Tibial nerve (tissue), 4 donors: ENCODE data around the gene IGFL2. TPM values are rescaled to one million over a fixed set of nuclear protein-coding genes. Genes with fewer than 3 reads are reported as not detected.

ENCODE experiments used
- DNase-seq, 2 donors: peaks; one replicate each; pipeline ENCODE4 v3.0.0-alpha.2; 2019; ENCODE audit warnings: low spot score in 2 of 2
- H3K27ac ChIP-seq, 4 donors: fragments of 200-600 bp; sonication (generic) in 3 of 4; one replicate each; pipeline ENCODE4 v1.5.1; 2017 to 2019; ENCODE audit warnings: mild to moderate bottlenecking in 1 of 4
- H3K27me3 ChIP-seq, 2 donors: fragments of 200-600 bp; sonication (generic) in 1 of 2; one replicate each; pipeline versions ENCODE4 v1.5.1 to v1.6.0; 2017 to 2019
- H3K36me3 ChIP-seq, 3 donors: fragments of 200-600 bp; sonication (generic); one replicate each; pipeline ENCODE4 v1.5.1; 2018 to 2019
- H3K4me1 ChIP-seq, 4 donors: fragments of 200-600 bp; sonication (generic) in 3 of 4; one replicate each; pipeline ENCODE4 v1.5.1; 2017 to 2019
- H3K4me3 ChIP-seq, 4 donors: fragments of 200-600 bp; sonication (generic) in 3 of 4; one replicate each; pipeline ENCODE4 v1.5.1; 2017 to 2019; ENCODE audit warnings: mild to moderate bottlenecking in 1 of 4, moderate library complexity in 1 of 4
- H3K9me3 ChIP-seq, 4 donors: fragments of 200-600 bp; sonication (generic) in 3 of 4; one replicate each; pipeline ENCODE4 v1.5.1; 2017 to 2019
- CTCF ChIP-seq, 5 experiments: fragments of 200-600 bp in 3 of 5; fragments of 450-650 bp in 2 of 5; sonication (generic) in 3 of 5; IDR thresholded peaks; one replicate each; pipeline ENCODE4 v1.5.1; 2016 to 2019; ENCODE audit warnings: antibody characterized with exemption in 5 of 5, mild to moderate bottlenecking in 3 of 5, moderate library complexity in 2 of 5
- EP300 ChIP-seq, 2 donors: sonication (generic); formaldehyde crosslinking; IDR thresholded peaks; one replicate each; pipeline ENCODE4 v1.6.1; 2017; ENCODE audit warnings: antibody characterized with exemption in 2 of 2, mild to moderate bottlenecking in 1 of 2
- POLR2A ChIP-seq, 2 donors: fragments of 450-650 bp; IDR thresholded peaks; one replicate each; pipeline ENCODE4 v1.6.1; 2017; ENCODE audit warnings: antibody characterized with exemption in 2 of 2, mild to moderate bottlenecking in 2 of 2, moderate library complexity in 2 of 2
- WGBS, 2 donors: methylation state at CpG; one replicate each; pipeline ENCODE4 v1.1.5; 2018; 5-methylcytosine and 5-hydroxymethylcytosine counted together
- total RNA-seq, 4 donors: library from RNA; depleted of rRNA; stranded (reverse); fragments of >200 nt; gene quantifications; one replicate each; pipeline ENCODE4 v1.1.0, GENCODE V29; 2016

Gene IGFL2
- total RNA-seq, 4 donors from 2014 or later: 1.0 TPM; not detected in 3

DNA sequence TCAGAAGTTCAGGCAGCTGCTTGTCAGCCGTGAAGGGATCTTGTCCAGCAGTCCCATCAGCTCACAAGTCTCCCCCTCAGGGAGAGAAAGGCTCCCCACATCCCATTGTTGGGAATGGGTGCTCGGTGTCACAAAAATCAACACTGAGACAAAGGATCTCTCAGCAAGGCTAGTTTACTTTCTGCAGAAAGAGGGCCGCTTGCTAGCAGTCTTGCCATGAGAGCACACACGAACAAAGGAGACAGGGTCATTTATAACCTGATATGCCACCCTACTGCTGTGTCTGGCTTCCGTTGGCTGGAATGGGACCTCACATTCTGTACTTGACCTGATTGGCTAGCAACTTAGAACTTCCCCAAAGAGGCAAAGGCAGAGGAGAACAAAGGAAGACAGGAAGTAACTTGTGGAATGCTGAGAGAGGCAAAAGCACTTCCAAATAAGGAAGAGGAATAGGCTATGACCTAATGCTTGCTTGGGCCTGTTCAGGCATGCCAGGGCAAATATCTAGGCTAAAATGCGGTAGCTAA, 14.9 kb upstream of the IGFL2 start:
- H3K36me3 ChIP-seq: no peaks in the 10 kb centered on the region
- TF ChIP-seq POLR2A (IDR thresholded peaks at IDR 0.05) (peak in 1 of 2 donors; percentile 34), CTCF (IDR thresholded peaks at IDR 0.05) (no peak), EP300 (IDR thresholded peaks at IDR 0.05) (peak in 1 of 2 donors; percentile 58)
- H3K9me3 ChIP-seq: no peaks in the 10 kb centered on the region
- H3K27ac ChIP-seq: peak overlapping the region; percentile 54 to 94 (median 74)
- 25 to 37% methylated on average over 6 of the region's 6 CpGs for WGBS, 2 donors
- peak in 1 of 2 donors; percentile 7 for DNase-seq
- no peaks in the 10 kb centered on the region for H3K27me3 ChIP-seq
- peak overlapping the region in 1 of 4 donors; percentile 2 for H3K4me3 ChIP-seq
- peaks cover 0 to 29% (median 12%) of the 10 kb centered on the region in 4 donors for H3K4me1 ChIP-seq

DNA sequence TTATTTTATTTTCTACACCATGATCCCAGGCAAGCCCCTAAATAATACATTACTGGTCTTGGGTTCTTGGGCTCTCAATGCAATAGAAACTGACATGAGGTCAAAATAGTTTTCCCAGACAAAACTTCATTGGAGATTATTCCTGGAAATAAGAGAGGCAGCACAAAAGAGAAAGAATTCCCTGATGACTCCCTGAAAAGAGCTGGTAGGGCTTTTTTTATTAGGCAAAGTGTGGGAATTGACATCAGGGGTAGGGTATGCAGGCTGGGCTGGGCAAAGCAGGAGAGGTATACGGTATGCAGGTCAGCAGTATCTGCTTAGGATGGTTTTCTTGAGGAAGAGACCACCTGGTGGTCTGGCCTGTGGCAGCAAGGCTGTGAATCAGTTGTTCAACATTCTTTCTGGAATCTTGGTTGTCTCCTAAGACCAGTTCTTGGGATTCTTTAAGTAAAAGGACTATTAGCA, 14.2 kb upstream of the IGFL2 start:
- Histone ChIP-seq H3K36me3 (no peaks in the 10 kb centered on the region), H3K27ac (peak overlapping the region; percentile 54 to 94 (median 74)), H3K4me3 (no peak overlapping the region), H3K27me3 (no peaks in the 10 kb centered on the region), H3K4me1 (peaks cover 0 to 29% (median 12%) of the 10 kb centered on the region in 4 donors), H3K9me3 (no peaks in the 10 kb centered on the region)
- WGBS, 2 donors: 60 to 63% methylated on average over 1 of the region's 1 CpG
- no peak for DNase-seq
- TF ChIP-seq POLR2A (IDR thresholded peaks at IDR 0.05) (no peak), EP300 (IDR thresholded peaks at IDR 0.05) (no peak), CTCF (IDR thresholded peaks at IDR 0.05) (no peak)

GRCh38 chr19:46134527-46134926, 13.5 kb upstream of the IGFL2 start:
- Histone ChIP-seq H3K9me3 (no peaks in the 10 kb centered on the region), H3K4me1 (peaks cover 0 to 29% (median 12%) of the 10 kb centered on the region in 4 donors), H3K27me3 (no peaks in the 10 kb centered on the region), H3K4me3 (no peak overlapping the region), H3K36me3 (no peaks in the 10 kb centered on the region), H3K27ac (peak overlapping the region in 3 of 4 donors; percentile 54 to 94 (median 84))
- TF ChIP-seq POLR2A (IDR thresholded peaks at IDR 0.05) (no peak), CTCF (IDR thresholded peaks at IDR 0.05) (no peak), EP300 (IDR thresholded peaks at IDR 0.05) (no peak)
- DNase-seq: no peak

GRCh38 chr19:46137915-46138473, 10.0 kb upstream of the IGFL2 start:
- Histone ChIP-seq H3K4me3 (no peak overlapping the region), H3K27me3 (no peaks in the 10 kb centered on the region), H3K9me3 (no peaks in the 10 kb centered on the region), H3K27ac (no peak overlapping the region), H3K4me1 (peaks cover 0 to 16% (median 10%) of the 10 kb centered on the region in 4 donors), H3K36me3 (no peaks in the 10 kb centered on the region)
- 76 to 84% methylated on average over 4 of the region's 4 CpGs for WGBS, 2 donors
- no peak for TF ChIP-seq EP300 (IDR thresholded peaks at IDR 0.05)
- no peak for TF ChIP-seq CTCF (IDR thresholded peaks at IDR 0.05)
- no peak for TF ChIP-seq POLR2A (IDR thresholded peaks at IDR 0.05)
- DNase-seq: no peak

GRCh38 chr19:46141421-46141820, 6.6 kb upstream of the IGFL2 start:
- no peak for TF ChIP-seq EP300 (IDR thresholded peaks at IDR 0.05)
- TF ChIP-seq CTCF (IDR thresholded peaks at IDR 0.05): no peak
- TF ChIP-seq POLR2A (IDR thresholded peaks at IDR 0.05): no peak
- Histone ChIP-seq H3K9me3 (peaks cover 0 to 6% (median 0%) of the 10 kb centered on the region in 4 donors), H3K4me3 (no peak overlapping the region), H3K27me3 (no peaks in the 10 kb centered on the region), H3K27ac (no peak overlapping the region), H3K4me1 (no peaks in the 10 kb centered on the region), H3K36me3 (no peaks in the 10 kb centered on the region)
- WGBS, 2 donors: 50 to 65% methylated on average over 1 of the region's 1 CpG
- no peak for DNase-seq
